Panc1 (cell line): ENCODE data around the gene C1QTNF1. TPM values are rescaled to one million over a fixed set of nuclear protein-coding genes. Genes with fewer than 3 reads are reported as not detected.

Experiments used
- ATAC-seq: fragments of 200-7000 bp; cut with Tn5 transposase; 2 replicates; pipeline ENCODE4 v1.9.1; 2020; ENCODE audit warnings: mild to moderate bottlenecking, moderate library complexity
- BruUV-seq: library from RNA; stranded (reverse); fragments of 400-500 nt; replicated peaks from 2 replicates; lab custom pipeline; 2021; lab: Mats Ljungman, UMichigan
- CTCF ChIA-PET: fragments of 300-600 bp; sonication (Branson Sonifier 250); formaldehyde crosslinking; loops from one replicate; lab custom pipeline; 2022; ENCODE audit warnings: antibody characterized with exemption; lab: Charles Lee
- POLR2A ChIA-PET: fragments of 300-600 bp; sonication (Branson Sonifier 250); formaldehyde crosslinking; loops from one replicate; lab custom pipeline; 2022; ENCODE audit warnings: antibody characterized with exemption; lab: Charles Lee
- DNase-seq: peaks from one replicate; pipeline ENCODE4 v3.0.0-alpha.2; 2010; ENCODE audit warnings: low read depth, low spot score
- H3K27ac ChIP-seq: 2 replicates; pipeline ENCODE4 v1.5.1; 2011; ENCODE audit warnings: mild to moderate bottlenecking, low read length, inconsistent platforms
- H3K27me3 ChIP-seq: fragments of 200-500 bp; sonication (Bioruptor generic); 2 replicates; pipeline ENCODE4 v1.6.0; 2014; ENCODE audit warnings: low read length, inconsistent platforms; ENCODE audit not compliant: control insufficient read depth, insufficient read depth
- H3K36me3 ChIP-seq: fragments of 200-500 bp; sonication (Bioruptor generic); 2 replicates; pipeline ENCODE4 v1.5.1; 2014; ENCODE audit warnings: inconsistent platforms, mild to moderate bottlenecking, low read length, moderate library complexity; ENCODE audit not compliant: control insufficient read depth, insufficient read depth
- H3K4me1 ChIP-seq: 2 replicates; pipeline ENCODE4 v1.5.1; 2011; ENCODE audit warnings: inconsistent platforms, mild to moderate bottlenecking, low read length, moderate library complexity; ENCODE audit not compliant: control insufficient read depth, insufficient read depth
- H3K4me3 ChIP-seq, 2 experiments: 2 replicates each; pipeline ENCODE4 v1.5.1; 2011 to 2012; ENCODE audit warnings: low read depth in 2 of 2, low read length in 2 of 2, mild to moderate bottlenecking in 2 of 2, inconsistent platforms in 1 of 2, moderate library complexity in 1 of 2
- H3K9me3 ChIP-seq: fragments of 200-500 bp; sonication (Bioruptor generic); 2 replicates; pipeline ENCODE4 v1.5.1; 2014; ENCODE audit warnings: low read depth, mild to moderate bottlenecking, inconsistent platforms, low read length, moderate library complexity; ENCODE audit not compliant: control insufficient read depth, insufficient read depth
- CTCF ChIP-seq: fragments of 450-650 bp; IDR thresholded peaks from 2 replicates; pipeline ENCODE4 v1.5.1; 2017; ENCODE audit warnings: mild to moderate bottlenecking
- POLR2AphosphoS5 ChIP-seq: IDR thresholded peaks from 2 replicates; pipeline ENCODE4 v1.6.1; 2012; ENCODE audit warnings: mild to moderate bottlenecking, low read depth, low read length, moderate library complexity
- REST ChIP-seq, 2 experiments: IDR thresholded peaks; 2 replicates each; pipeline ENCODE4 v1.6.1; 2011 to 2012; ENCODE audit warnings: low read depth in 2 of 2, control low read depth in 1 of 2, low read length in 1 of 2, mild to moderate bottlenecking in 1 of 2, moderate library complexity in 1 of 2; ENCODE audit not compliant: insufficient read depth in 1 of 2
- SIN3A ChIP-seq: IDR thresholded peaks from 2 replicates; pipeline ENCODE4 v1.6.1; 2012; ENCODE audit warnings: low read depth, mild to moderate bottlenecking, low read length, moderate library complexity, borderline replicate concordance; ENCODE audit not compliant: insufficient read depth
- TCF7L2 ChIP-seq: IDR thresholded peaks from 2 replicates; pipeline ENCODE4 v1.6.1; 2011; ENCODE audit warnings: mild to moderate bottlenecking, low read depth, low read length, inconsistent platforms
- in situ Hi-C: cut with HindIII; loops from 2 replicates; pipeline ENCODE4 v1.10.0; 2016; ENCODE audit warnings: low sequenced_read_pairs, low pct_unique_long_range_greater_than_20kb
- intact Hi-C: fragments of 100-400 bp; cut with micrococcal nuclease; formaldehyde crosslinking; loops from one replicate; pipeline ENCODE4 v1.10.0; 2022; ENCODE audit not compliant: unreplicated experiment
- total RNA-seq: library from RNA; stranded (reverse); gene quantifications from one replicate; pipeline ENCODE4 v1.2.1, GENCODE V29; 2021; ENCODE audit not compliant: unreplicated experiment

C1QTNF1 gene
- total RNA-seq, 1 experiment from 2014 or later, result 1.5 TPM

- no peaks in the 10 kb centered on the region for H3K9me3 ChIP-seq
- DNase-seq (no peak), ATAC-seq (no peak)
- POLR2A ChIA-PET, result no interaction called here
- intact Hi-C loops (no loop called here), in situ Hi-C loops (no loop called here)
- H3K36me3 ChIP-seq, result no peaks in the 10 kb centered on the region; the same call in 1 of the 2 replicates
- CTCF ChIA-PET, result interaction anchor here (0.5 to 1.0 kb wide), 2 partner anchors 113 to 136 kb away, joined by 3 read pairs; no protein-coding TSS in a partner anchor
- TF ChIP-seq POLR2AphosphoS5 (no peak), REST (IDR thresholded peaks at IDR 0.05; ENCODE audit: insufficient read depth in 1 of 2, low read depth in 2 of 2, low read length in 1 of 2) (no peak), CTCF (no peak), TCF7L2 (no peak), SIN3A (no peak)
- no peaks in the 10 kb centered on the region for H3K27me3 ChIP-seq
- H3K4me1 ChIP-seq, result peaks cover 24% of the 10 kb centered on the region
- no peak overlapping the region for H3K27ac ChIP-seq
- no TSS peak for BruUV-seq
- peak overlapping the region; percentile 49 to 72 for H3K4me3 ChIP-seq
Measured at GRCh38 chr17:78977997-78978973, 45.7 kb upstream of the C1QTNF1 start.

DNA sequence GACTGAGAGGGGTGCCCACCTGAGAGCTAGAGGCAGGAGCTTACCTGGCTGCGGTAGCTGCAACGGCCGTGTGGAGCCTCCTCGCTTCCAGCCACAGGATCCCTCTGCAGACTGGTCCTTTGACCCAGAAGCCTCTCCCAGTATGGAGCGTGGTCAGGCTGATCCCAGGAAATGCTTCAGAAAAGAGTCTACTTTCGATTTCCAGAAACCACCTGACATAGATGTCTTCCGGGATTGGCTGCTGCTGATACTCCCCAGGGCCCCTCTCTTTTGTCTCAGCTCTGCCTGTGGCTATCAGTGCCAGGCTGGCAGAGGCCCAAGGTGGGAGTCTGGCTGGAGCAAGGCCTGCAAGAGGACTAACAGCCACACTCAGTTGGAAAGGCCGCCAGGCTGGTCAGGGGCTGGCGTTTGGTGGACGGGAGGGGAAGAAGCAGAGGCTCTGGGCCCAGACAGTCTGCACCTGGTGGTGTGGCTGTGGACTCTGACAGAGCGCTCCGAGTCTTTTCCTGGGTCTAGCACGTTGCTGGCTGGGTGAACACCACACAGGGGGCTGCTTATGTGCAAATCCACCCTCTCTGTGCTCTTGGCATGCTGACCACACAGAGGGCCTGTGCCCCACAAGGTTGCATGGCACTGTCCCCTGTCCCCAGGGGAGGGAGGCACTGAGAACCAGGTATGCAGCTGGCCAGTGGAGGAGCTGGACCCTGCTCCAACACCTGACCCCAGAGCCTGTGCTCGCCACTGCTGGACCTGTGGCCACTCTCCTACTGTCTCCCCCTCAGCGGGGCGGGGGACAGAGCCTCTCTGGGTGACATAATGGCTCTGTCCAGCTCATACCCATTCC is 44.0 kb upstream of the C1QTNF1 start, which contains the start of gene LGALS3BP:
LGALS3BP (minus strand) TSS at position 144 of the 844 bp plus-strand sequence. CDS start 2,732 bp downstream, outside the sequence.
- DNase-seq, result no peak
- no peaks in the 10 kb centered on the region; the same call in 1 of the 2 replicates for H3K36me3 ChIP-seq
- no peaks in the 10 kb centered on the region for H3K27me3 ChIP-seq
- no peak for TF ChIP-seq TCF7L2
- TF ChIP-seq POLR2AphosphoS5, result peak; percentile 87
- TF ChIP-seq SIN3A, result no peak
- CTCF ChIA-PET, result interaction anchor here (0.6 kb wide), 1 partner anchor 496 kb away, joined by 7 read pairs; no protein-coding TSS in a partner anchor
- peak within 1 kb of the TSS; percentile 81 for H3K27ac ChIP-seq
- peak; percentile 88 for ATAC-seq
- POLR2A ChIA-PET, result interaction anchor here (0.7 kb wide), 1 partner anchor 75 kb away, joined by 8 read pairs; no protein-coding TSS in a partner anchor
- intact Hi-C loops, result no loop called here
- BruUV-seq, result no TSS peak
- H3K4me3 ChIP-seq, result peak within 1 kb of the TSS; percentile 49 to 72
- in situ Hi-C loops, result no loop called here
- no peaks in the 10 kb centered on the region for H3K9me3 ChIP-seq
- H3K4me1 ChIP-seq, result peaks cover 19% of the 10 kb centered on the region; the same call in 1 of the 2 replicates
